Measurements from ENCODE around the gene BSG. TPM values are rescaled to one million over a fixed set of nuclear protein-coding genes. Genes with fewer than 3 reads are reported as not detected.
"Not testable (repeated sequence)": the region's sequence is repeated elsewhere in the genome, so short reads cannot be mapped to it uniquely, and the experiment has no call there.

BSG gene
- total and polyA plus RNA-seq, 10 of the 15 experiments (the other 5 are each of a cell fraction or from before 2014, with no cell fraction given) = 2.8 to 297 (median 199) TPM

- TF ChIP-seq MEF2A (IDR thresholded peaks at IDR 0.05; ENCODE audit: insufficient read depth, low read depth, low read length) = no peak
- no peak for TF ChIP-seq GATAD2B (conservative IDR thresholded peaks at IDR 0.05; ENCODE audit: low read depth)
- TF ChIP-seq POLR2AphosphoS5 (IDR thresholded peaks at IDR 0.05; ENCODE audit: low read length) = no peak
- no peak for TF ChIP-seq IRF4 (IDR thresholded peaks at IDR 0.05; ENCODE audit: low read depth, low read length)
- no peak for TF ChIP-seq POLR2A (IDR thresholded peaks at IDR 0.05; ENCODE audit: low read depth, low read length)
- no peak for TF ChIP-seq NFYB (IDR thresholded peaks at IDR 0.05; ENCODE audit: insufficient read depth, low read depth, low read length)
- no peak for TF ChIP-seq SRF (IDR thresholded peaks at IDR 0.05; ENCODE audit: low read depth in 2 of 2, low read length in 2 of 2)
- TF ChIP-seq ZNF622 (IDR thresholded peaks at IDR 0.05) = no peak
- TF ChIP-seq PAX8 (IDR thresholded peaks at IDR 0.05) = no peak
- TF ChIP-seq MTA3 (IDR thresholded peaks at IDR 0.05; ENCODE audit: borderline replicate concordance, low read length) = no peak
- no peak for TF ChIP-seq NFYA (IDR thresholded peaks at IDR 0.05; ENCODE audit: borderline replicate concordance, low read depth, low read length)
These were observed 52.9 kb downstream of the BSG start (continued) for GRCh38 chr19:625257-625656.

- ATAC-seq; RAD21 ChIA-PET (ENCODE audit: unreplicated experiment); in situ Hi-C loops (cut with MboI); CTCF ChIA-PET; FAIRE-seq; H3K4me1 ChIP-seq (ENCODE audit: control insufficient read depth, insufficient read depth, low read length); DNase-seq (ENCODE audit: low read depth, low spot score); SMC1A ChIA-PET (ENCODE audit: uncharacterized antibody, unreplicated experiment); H4K20me1 ChIP-seq (ENCODE audit: control insufficient read depth, insufficient read depth); BruUV-seq (replicated peaks); H3K9me3 ChIP-seq (replicated peaks; ENCODE audit: control insufficient read depth, insufficient read depth, low read length); intact Hi-C loops (cut with micrococcal nuclease; ENCODE audit: unreplicated experiment); H3K4me2 ChIP-seq (ENCODE audit: control insufficient read depth, insufficient read depth); H2AFZ ChIP-seq (ENCODE audit: control insufficient read depth, low read depth, low read length); H3K27ac ChIP-seq (ENCODE audit: control insufficient read depth, insufficient read depth); H3K4me3 ChIP-seq; H3K36me3 ChIP-seq (ENCODE audit: control insufficient read depth in 2 of 2, insufficient read depth in 2 of 2, low read length in 1 of 2); H3K79me2 ChIP-seq (ENCODE audit: control insufficient read depth, insufficient read depth, low read length); H3K9ac ChIP-seq (ENCODE audit: control insufficient read depth, insufficient read depth, low read length); H3K27me3 ChIP-seq (replicated peaks in 1 of 2; ENCODE audit: control insufficient read depth in 2 of 2, insufficient read depth in 2 of 2, low read length in 1 of 2): not testable (repeated sequence)
- 98% methylated on average over 6 of the region's 7 CpGs for WGBS (ENCODE audit: insufficient coverage, insufficient replicate concordance, low lambda C conversion rate, missing lambda C conversion rate)
- POLR2A ChIA-PET = interaction anchor here (0.7 to 0.8 kb wide), 2 partner anchors 15 to 115 kb away, joined by 3 read pairs; no protein-coding TSS in a partner anchor
These were observed 54.2 kb downstream of the BSG start for GRCh38 chr19:626566-626965.
